HG03565 (cell line): ENCODE measurements around the gene KRT222.

Experiments
- ATAC-seq: cut with Tn5 transposase; IDR thresholded peaks from one replicate; pipeline ENCODE4 v1.9.1; 2021; ENCODE audit warnings: mild to moderate bottlenecking, moderate library complexity; ENCODE audit not compliant: unreplicated experiment

Gene KRT222

GRCh38 chr17:40664582-40665333 lies at the start of gene KRT222:
KRT222 (minus strand) TSS chr17:40665177; CDS start chr17:40665099, 78 bp downstream.
- no peak for ATAC-seq

GRCh38 chr17:40714473-40714872 lies 49.5 kb upstream of the KRT222 start:
- ATAC-seq = no peak

- ATAC-seq = no peak
These were observed 42.8 kb upstream of the KRT222 start for GRCh38 chr17:40707745-40708144.

- ATAC-seq = no peak
These were observed 40.6 kb upstream of the KRT222 start for GRCh38 chr17:40705584-40705983.

- no peak for ATAC-seq
These were observed 38.7 kb upstream of the KRT222 start, which contains the start of gene KRT24 for GRCh38 chr17:40703652-40704051. KRT24 (minus strand) TSS chr17:40703752; CDS start chr17:40703693, 59 bp downstream.

GRCh38 chr17:40702271-40702670 lies 37.3 kb upstream of the KRT222 start:
- no peak for ATAC-seq

GRCh38 chr17:40699853-40700252 lies 34.9 kb upstream of the KRT222 start:
- ATAC-seq = no peak

- no peak for ATAC-seq
These were observed 34.4 kb upstream of the KRT222 start for GRCh38 chr17:40699371-40699770.

GRCh38 chr17:40697297-40697696 lies 32.3 kb upstream of the KRT222 start:
- no peak for ATAC-seq

GRCh38 chr17:40696651-40697072 lies 31.7 kb upstream of the KRT222 start:
- ATAC-seq = no peak

GRCh38 chr17:40695874-40696472 lies 31.0 kb upstream of the KRT222 start:
- no peak for ATAC-seq

GRCh38 chr17:40694584-40694983 lies 29.6 kb upstream of the KRT222 start:
- no peak for ATAC-seq

- ATAC-seq = no peak
These were observed 22.1 kb upstream of the KRT222 start for GRCh38 chr17:40687106-40687505.

- ATAC-seq = no peak
These were observed 21.2 kb upstream of the KRT222 start for GRCh38 chr17:40686192-40686591.

GRCh38 chr17:40680998-40681397 lies 16.0 kb upstream of the KRT222 start:
- no peak for ATAC-seq

GRCh38 chr17:40679523-40679907 lies 14.5 kb upstream of the KRT222 start:
- no peak for ATAC-seq

- no peak for ATAC-seq
These were observed 14.0 kb upstream of the KRT222 start for GRCh38 chr17:40678902-40679522.

- ATAC-seq = no peak
These were observed 10.9 kb upstream of the KRT222 start for GRCh38 chr17:40675905-40676304.

- ATAC-seq = no peak
These were observed 7.7 kb upstream of the KRT222 start for GRCh38 chr17:40672654-40673053.

GRCh38 chr17:40671282-40671681 lies 6.3 kb upstream of the KRT222 start:
- ATAC-seq = no peak

GRCh38 chr17:40666331-40666730 lies 1.4 kb upstream of the KRT222 start:
- no peak for ATAC-seq

- ATAC-seq = no peak
These were observed 1.7 kb downstream of the KRT222 start for GRCh38 chr17:40663252-40663651.
